ENCODE data around the gene UHRF1. TPM values are rescaled to one million over a fixed set of nuclear protein-coding genes. Genes with fewer than 3 reads are reported as not detected.

UHRF1 gene
- total RNA-seq, 4 donors from 2014 or later, result 1.7 to 7.2 (median 3.0) TPM

GRCh38 chr19:4986056-4986455, 76.8 kb downstream of the UHRF1 start:
- no peak for DNase-seq (ENCODE audit: low spot score in 2 of 2)
- H3K27ac ChIP-seq, result no peak overlapping the region
- peaks cover 0 to 70% (median 21%) of the 10 kb centered on the region in 4 donors for H3K4me1 ChIP-seq
- H3K9me3 ChIP-seq, result no peaks in the 10 kb centered on the region
- H3K36me3 ChIP-seq, result peaks cover 0 to 7% (median 0%) of the 10 kb centered on the region in 3 donors
- H3K4me3 ChIP-seq, result no peak overlapping the region
- TF ChIP-seq EP300 (IDR thresholded peaks at IDR 0.05) (no peak), POLR2A (IDR thresholded peaks at IDR 0.05) (no peak)
- TF ChIP-seq, protein P1, sequence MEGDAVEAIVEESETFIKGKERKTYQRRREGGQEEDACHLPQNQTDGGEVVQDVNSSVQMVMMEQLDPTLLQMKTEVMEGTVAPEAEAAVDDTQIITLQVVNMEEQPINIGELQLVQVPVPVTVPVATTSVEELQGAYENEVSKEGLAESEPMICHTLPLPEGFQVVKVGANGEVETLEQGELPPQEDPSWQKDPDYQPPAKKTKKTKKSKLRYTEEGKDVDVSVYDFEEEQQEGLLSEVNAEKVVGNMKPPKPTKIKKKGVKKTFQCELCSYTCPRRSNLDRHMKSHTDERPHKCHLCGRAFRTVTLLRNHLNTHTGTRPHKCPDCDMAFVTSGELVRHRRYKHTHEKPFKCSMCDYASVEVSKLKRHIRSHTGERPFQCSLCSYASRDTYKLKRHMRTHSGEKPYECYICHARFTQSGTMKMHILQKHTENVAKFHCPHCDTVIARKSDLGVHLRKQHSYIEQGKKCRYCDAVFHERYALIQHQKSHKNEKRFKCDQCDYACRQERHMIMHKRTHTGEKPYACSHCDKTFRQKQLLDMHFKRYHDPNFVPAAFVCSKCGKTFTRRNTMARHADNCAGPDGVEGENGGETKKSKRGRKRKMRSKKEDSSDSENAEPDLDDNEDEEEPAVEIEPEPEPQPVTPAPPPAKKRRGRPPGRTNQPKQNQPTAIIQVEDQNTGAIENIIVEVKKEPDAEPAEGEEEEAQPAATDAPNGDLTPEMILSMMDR (IDR thresholded peaks at IDR 0.05), result no peak
- no peaks in the 10 kb centered on the region for H3K27me3 ChIP-seq
- WGBS, 2 donors, result 86 to 88% methylated on average over 17 to 19 of the region's 19 CpGs

GRCh38 chr19:4986471-4986891, 77.2 kb downstream of the UHRF1 start:
- H3K4me1 ChIP-seq, result peaks cover 0 to 66% (median 21%) of the 10 kb centered on the region in 4 donors
- TF ChIP-seq POLR2A (IDR thresholded peaks at IDR 0.05) (no peak), EP300 (IDR thresholded peaks at IDR 0.05) (no peak)
- TF ChIP-seq, protein P1 (IDR thresholded peaks at IDR 0.05), result no peak
- H3K27me3 ChIP-seq, result no peaks in the 10 kb centered on the region
- peaks cover 0 to 8% (median 0%) of the 10 kb centered on the region in 3 donors for H3K36me3 ChIP-seq
- WGBS, 2 donors, result 81 to 85% methylated on average over 17 to 19 of the region's 19 CpGs
- H3K27ac ChIP-seq, result no peak overlapping the region
- H3K9me3 ChIP-seq, result no peaks in the 10 kb centered on the region
- no peak for DNase-seq (ENCODE audit: low spot score in 2 of 2)
- no peak overlapping the region for H3K4me3 ChIP-seq

- peaks cover 0 to 63% (median 21%) of the 10 kb centered on the region in 4 donors for H3K4me1 ChIP-seq
- H3K27ac ChIP-seq, result no peak overlapping the region
- TF ChIP-seq, protein P1 (IDR thresholded peaks at IDR 0.05), result no peak
- no peak for TF ChIP-seq EP300 (IDR thresholded peaks at IDR 0.05)
- no peak for TF ChIP-seq POLR2A (IDR thresholded peaks at IDR 0.05)
- WGBS, 2 donors, result 52 to 58% methylated on average over 11 of the region's 11 CpGs
- peaks cover 0 to 16% (median 0%) of the 10 kb centered on the region in 3 donors for H3K36me3 ChIP-seq
- no peaks in the 10 kb centered on the region for H3K27me3 ChIP-seq
- peaks cover 0 to 7% (median 0%) of the 10 kb centered on the region in 4 donors for H3K9me3 ChIP-seq
- DNase-seq (ENCODE audit: low spot score in 2 of 2), result no peak
- no peak overlapping the region for H3K4me3 ChIP-seq
These were observed 78.0 kb downstream of the UHRF1 start for GRCh38 chr19:4987256-4987655.

DNA sequence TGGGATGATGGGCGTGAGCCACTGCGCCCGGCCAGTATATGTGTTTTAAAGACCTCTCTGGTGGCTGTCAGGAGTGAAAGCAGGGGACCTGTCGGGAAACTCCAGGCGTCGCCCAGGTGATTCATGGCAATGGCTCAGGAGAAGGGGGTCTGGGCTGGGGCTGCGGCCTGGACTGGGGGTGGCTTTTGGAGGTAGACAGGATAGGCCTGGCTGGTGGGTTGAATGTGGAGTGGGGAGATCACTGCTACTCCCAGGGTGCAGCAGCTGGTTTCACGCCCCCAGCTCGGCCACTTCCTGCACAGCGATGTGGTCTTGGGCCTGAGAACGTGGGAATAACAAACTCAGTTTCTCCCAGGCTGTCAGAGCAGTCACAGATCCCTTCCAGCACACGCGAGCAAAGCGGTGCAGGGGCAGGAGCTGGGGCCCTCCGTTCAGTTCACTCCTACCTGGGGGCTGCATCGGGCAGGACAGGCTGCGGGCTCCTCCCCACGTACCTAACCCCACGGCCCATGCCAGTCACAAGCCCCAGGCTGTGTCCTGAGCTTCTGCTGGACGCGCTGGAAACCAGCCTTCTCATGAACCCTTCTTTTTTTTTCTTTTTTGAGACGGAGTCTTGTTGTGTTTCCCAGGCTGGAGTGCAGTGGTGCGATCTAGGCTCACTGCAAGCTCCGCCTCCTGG, 78.5 kb downstream of the UHRF1 start:
- H3K4me3 ChIP-seq, result no peak overlapping the region
- no peak for TF ChIP-seq EP300 (IDR thresholded peaks at IDR 0.05)
- TF ChIP-seq, protein P1 (IDR thresholded peaks at IDR 0.05), result no peak
- no peak for TF ChIP-seq POLR2A (IDR thresholded peaks at IDR 0.05)
- H3K4me1 ChIP-seq, result peaks cover 0 to 63% (median 21%) of the 10 kb centered on the region in 4 donors
- 69 to 78% methylated on average over 21 to 24 of the region's 24 CpGs for WGBS, 2 donors
- H3K36me3 ChIP-seq, result peaks cover 0 to 21% (median 0%) of the 10 kb centered on the region in 3 donors
- peaks cover 0 to 12% (median 0%) of the 10 kb centered on the region in 4 donors for H3K9me3 ChIP-seq
- DNase-seq (ENCODE audit: low spot score in 2 of 2), result no peak
- H3K27ac ChIP-seq, result peak overlapping the region in 1 of 4 donors; percentile 61
- H3K27me3 ChIP-seq, result no peaks in the 10 kb centered on the region

DNA sequence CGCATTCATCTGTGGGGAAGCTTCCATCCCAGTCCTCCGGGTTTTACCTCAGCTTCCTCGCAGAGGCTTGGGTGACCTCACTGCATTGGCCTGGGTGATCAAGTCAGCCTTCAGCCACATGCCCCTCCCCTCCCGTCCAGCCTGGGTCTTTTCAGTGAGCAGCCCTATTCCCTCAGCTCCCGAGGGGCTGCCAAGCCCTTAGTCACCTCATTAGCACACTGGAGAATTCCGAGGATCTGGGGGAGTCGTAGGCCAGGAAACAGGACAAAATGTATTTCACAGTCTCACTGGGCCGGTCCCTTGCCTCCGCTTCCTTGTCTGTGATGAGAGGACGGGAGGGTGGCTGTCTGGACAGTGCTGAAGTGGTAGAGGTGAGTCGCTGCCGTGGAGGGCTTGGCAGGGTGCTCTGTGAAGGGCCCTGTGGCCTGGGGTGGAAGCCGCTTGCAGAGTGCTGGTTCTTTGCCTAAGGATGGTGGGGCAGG, 79.5 kb downstream of the UHRF1 start:
- no peak overlapping the region for H3K4me3 ChIP-seq
- H3K4me1 ChIP-seq, result peaks cover 0 to 56% (median 21%) of the 10 kb centered on the region in 4 donors
- DNase-seq (ENCODE audit: low spot score in 2 of 2), result no peak
- TF ChIP-seq, protein P1 (IDR thresholded peaks at IDR 0.05), result no peak
- TF ChIP-seq POLR2A (IDR thresholded peaks at IDR 0.05) (no peak), EP300 (IDR thresholded peaks at IDR 0.05) (no peak)
- WGBS, 2 donors, result 26 to 43% methylated on average over 12 to 13 of the region's 13 CpGs
- no peaks in the 10 kb centered on the region for H3K27me3 ChIP-seq
- H3K36me3 ChIP-seq, result peaks cover 0 to 24% (median 0%) of the 10 kb centered on the region in 3 donors
- peaks cover 0 to 17% (median 0%) of the 10 kb centered on the region in 4 donors for H3K9me3 ChIP-seq
- H3K27ac ChIP-seq, result peak overlapping the region in 3 of 4 donors; percentile 16 to 61 (median 25)
